ENCODE results near the gene SOAT1.

DNA sequence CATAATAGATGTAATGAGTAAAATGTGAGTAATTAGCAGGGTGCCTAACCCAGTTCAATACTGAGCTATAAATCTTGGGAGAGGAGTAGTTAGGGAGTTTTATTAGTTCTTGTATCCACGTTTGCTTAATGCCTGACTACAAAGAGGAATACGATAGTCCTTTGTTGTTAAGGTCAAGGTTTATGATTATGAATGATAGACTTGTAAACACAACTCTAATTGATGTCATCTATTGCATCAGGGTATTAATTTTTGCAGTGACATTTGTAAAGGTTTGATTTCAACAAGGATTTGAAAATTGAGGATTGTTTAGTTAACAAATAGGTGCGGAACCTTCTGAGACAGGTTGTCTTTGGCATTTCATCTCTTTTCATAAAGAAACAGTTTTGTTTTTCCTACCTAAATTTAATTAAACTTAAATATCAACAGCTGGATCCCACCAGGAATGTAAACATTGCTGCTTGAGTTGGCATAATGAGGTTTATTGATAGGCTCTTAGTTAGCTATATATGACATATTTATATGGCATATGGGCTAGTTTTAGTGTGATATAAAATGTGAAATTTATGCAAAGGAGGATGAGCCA, 9.7 kb downstream of the SOAT1 start:
- TF ChIP-seq POLR2A (IDR thresholded peaks at IDR 0.05), result no peak
- TF ChIP-seq, protein P1, sequence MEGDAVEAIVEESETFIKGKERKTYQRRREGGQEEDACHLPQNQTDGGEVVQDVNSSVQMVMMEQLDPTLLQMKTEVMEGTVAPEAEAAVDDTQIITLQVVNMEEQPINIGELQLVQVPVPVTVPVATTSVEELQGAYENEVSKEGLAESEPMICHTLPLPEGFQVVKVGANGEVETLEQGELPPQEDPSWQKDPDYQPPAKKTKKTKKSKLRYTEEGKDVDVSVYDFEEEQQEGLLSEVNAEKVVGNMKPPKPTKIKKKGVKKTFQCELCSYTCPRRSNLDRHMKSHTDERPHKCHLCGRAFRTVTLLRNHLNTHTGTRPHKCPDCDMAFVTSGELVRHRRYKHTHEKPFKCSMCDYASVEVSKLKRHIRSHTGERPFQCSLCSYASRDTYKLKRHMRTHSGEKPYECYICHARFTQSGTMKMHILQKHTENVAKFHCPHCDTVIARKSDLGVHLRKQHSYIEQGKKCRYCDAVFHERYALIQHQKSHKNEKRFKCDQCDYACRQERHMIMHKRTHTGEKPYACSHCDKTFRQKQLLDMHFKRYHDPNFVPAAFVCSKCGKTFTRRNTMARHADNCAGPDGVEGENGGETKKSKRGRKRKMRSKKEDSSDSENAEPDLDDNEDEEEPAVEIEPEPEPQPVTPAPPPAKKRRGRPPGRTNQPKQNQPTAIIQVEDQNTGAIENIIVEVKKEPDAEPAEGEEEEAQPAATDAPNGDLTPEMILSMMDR (IDR thresholded peaks at IDR 0.05), result no peak
